GM23338 (cell line): Measurements from ENCODE around the gene HSDL2. TPM values are rescaled to one million over a fixed set of nuclear protein-coding genes. Genes with fewer than 3 reads are reported as not detected.

Experiments
- ATAC-seq: fragments of 200-7000 bp; cut with Tn5 transposase; 3 replicates; pipeline ENCODE4 v1.9.1; 2020
- DNase-seq: peaks from one replicate; pipeline ENCODE4 v3.0.0-alpha.2; 2015; ENCODE audit warnings: low spot score
- H2AFZ ChIP-seq: fragments of 200-600 bp; sonication (generic); 2 replicates; pipeline ENCODE4 v1.8.0; 2016; ENCODE audit warnings: antibody characterized with exemption, mild to moderate bottlenecking, moderate library complexity
- H3F3A ChIP-seq: fragments of 200-600 bp; sonication (generic); replicated peaks from 2 replicates; pipeline ENCODE4 v1.8.0; 2017; ENCODE audit warnings: antibody characterized with exemption, mixed run types, low read depth
- H3K27ac ChIP-seq: fragments of 200-600 bp; sonication (generic); 2 replicates; pipeline ENCODE4 v1.6.1; 2016; ENCODE audit warnings: low read depth
- H3K27me3 ChIP-seq: fragments of 200-600 bp; sonication (generic); 2 replicates; pipeline ENCODE4 v1.8.0; 2016; ENCODE audit warnings: mild to moderate bottlenecking, mixed run types, moderate library complexity; ENCODE audit not compliant: insufficient read depth
- H3K36me3 ChIP-seq: fragments of 200-600 bp; sonication (generic); 2 replicates; pipeline ENCODE4 v1.8.0; 2016; ENCODE audit warnings: mild to moderate bottlenecking; ENCODE audit not compliant: insufficient read depth
- H3K4me1 ChIP-seq: fragments of 200-600 bp; sonication (generic); 2 replicates; pipeline ENCODE4 v1.8.0; 2016; ENCODE audit warnings: mild to moderate bottlenecking, moderate library complexity; ENCODE audit not compliant: insufficient read depth
- H3K4me2 ChIP-seq: fragments of 200-600 bp; sonication (generic); 2 replicates; pipeline ENCODE4 v1.7.1; 2017; ENCODE audit warnings: mixed run types
- H3K4me3 ChIP-seq: fragments of 200-600 bp; sonication (generic); 2 replicates; pipeline ENCODE4 v1.6.1; 2016; ENCODE audit warnings: mixed run types
- H3K79me2 ChIP-seq: fragments of 200-600 bp; sonication (generic); replicated peaks from 2 replicates; pipeline ENCODE4 v1.8.0; 2017; ENCODE audit warnings: mild to moderate bottlenecking; ENCODE audit not compliant: insufficient read depth
- H3K9me2 ChIP-seq: fragments of 200-600 bp; sonication (generic); 2 replicates; pipeline ENCODE4 v1.8.0; 2017; ENCODE audit not compliant: insufficient read depth
- H4K20me1 ChIP-seq: fragments of 200-600 bp; sonication (generic); replicated peaks from 2 replicates; pipeline ENCODE4 v1.8.0; 2017; ENCODE audit warnings: mild to moderate bottlenecking; ENCODE audit not compliant: insufficient read depth
- H3K27ac Mint-ChIP-seq: 2 replicates; pipeline ENCODE4 v1.8.0; 2020; ENCODE audit warnings: inconsistent platforms, mild to moderate bottlenecking, moderate library complexity, mixed read lengths
- H3K27me3 Mint-ChIP-seq: 3 replicates; pipeline ENCODE4 v1.8.0; 2022; ENCODE audit warnings: low read depth, mild to moderate bottlenecking, moderate library complexity, mixed read lengths, inconsistent platforms; ENCODE audit not compliant: insufficient read depth, poor library complexity
- H3K36me3 Mint-ChIP-seq: 3 replicates; pipeline ENCODE4 v1.8.0; 2021; ENCODE audit warnings: low read depth, mild to moderate bottlenecking, inconsistent platforms, moderate library complexity, mixed read lengths
- H3K4me1 Mint-ChIP-seq: 3 replicates; pipeline ENCODE4 v1.8.0; 2020; ENCODE audit warnings: mild to moderate bottlenecking, inconsistent platforms, mixed read lengths
- H3K4me3 Mint-ChIP-seq: 3 replicates; pipeline ENCODE4 v1.8.0; 2021; ENCODE audit warnings: moderate library complexity, mild to moderate bottlenecking, inconsistent platforms, mixed read lengths
- H3K9me3 Mint-ChIP-seq: 3 replicates; pipeline ENCODE4 v1.8.0; 2020; ENCODE audit warnings: moderate library complexity, mild to moderate bottlenecking, inconsistent platforms, mixed read lengths
- EZH2 ChIP-seq: fragments of 200-600 bp; sonication (generic); IDR thresholded peaks from one replicate; pipeline ENCODE4 v1.8.0; 2017; ENCODE audit warnings: antibody characterized with exemption, mild to moderate bottlenecking, low read depth; ENCODE audit not compliant: unreplicated experiment
- EZH2phosphoT487 ChIP-seq: fragments of 200-600 bp; sonication (generic); IDR thresholded peaks from one replicate; pipeline ENCODE4 v1.8.1; 2018; ENCODE audit warnings: antibody characterized with exemption; ENCODE audit not compliant: unreplicated experiment
- JUNB ChIP-seq: IDR thresholded peaks from one replicate; pipeline ENCODE4 v1.6.1; 2016; ENCODE audit warnings: antibody characterized with exemption; ENCODE audit not compliant: unreplicated experiment
- NANOG ChIP-seq: IDR thresholded peaks from 2 replicates; pipeline ENCODE4 v1.6.1; 2016; ENCODE audit warnings: antibody characterized with exemption, borderline replicate concordance
- STAT1 ChIP-seq: IDR thresholded peaks from one replicate; pipeline ENCODE4 v1.6.1; 2016; ENCODE audit warnings: antibody characterized with exemption; ENCODE audit not compliant: unreplicated experiment
- ZNF331 ChIP-seq: fragments of 250-450 bp; sonication (Bioruptor Pico); IDR thresholded peaks from 2 replicates; pipeline ENCODE4 v1.5.0; 2020; ENCODE audit warnings: low read depth, mild to moderate bottlenecking, moderate library complexity
- polyA plus RNA-seq: library from polyadenylated mRNA; unstranded; fragments of >200 nt; fragmentation: Nextera tagmentation; extraction: Ambion mirVana; gene quantifications from 2 replicates; pipeline ENCODE4 v1.2.1, GENCODE V29; 2016
- total RNA-seq: library from RNA; depleted of rRNA; stranded (reverse); fragments of >200 nt; shearing (Covaris generic); gene quantifications from 2 replicates; pipeline ENCODE4 v1.2.3, GENCODE V29; 2014
- TF ChIP-seq, protein P1 (sequence below), 2 experiments: fragments of 200-600 bp in 1 of 2; sonication (generic) in 1 of 2; conservative IDR thresholded peaks; 2 replicates each; pipeline versions ENCODE4 v1.5.1 to v1.6.1; 2016 to 2017; ENCODE audit warnings: antibody characterized with exemption in 2 of 2, low read depth in 2 of 2, mild to moderate bottlenecking in 2 of 2, moderate library complexity in 1 of 2
- TF ChIP-seq, protein P2 (sequence below): IDR thresholded peaks from one replicate; pipeline ENCODE4 v1.6.1; 2018; ENCODE audit warnings: antibody characterized with exemption; ENCODE audit not compliant: unreplicated experiment
- TF ChIP-seq, protein P3 (sequence below): IDR thresholded peaks from 2 replicates; pipeline ENCODE4 v1.6.1; 2016; ENCODE audit warnings: antibody characterized with exemption

HSDL2 gene
- total and polyA plus RNA-seq, 2 experiments from 2014 or later: 11.4 to 15.3 TPM

DNA sequence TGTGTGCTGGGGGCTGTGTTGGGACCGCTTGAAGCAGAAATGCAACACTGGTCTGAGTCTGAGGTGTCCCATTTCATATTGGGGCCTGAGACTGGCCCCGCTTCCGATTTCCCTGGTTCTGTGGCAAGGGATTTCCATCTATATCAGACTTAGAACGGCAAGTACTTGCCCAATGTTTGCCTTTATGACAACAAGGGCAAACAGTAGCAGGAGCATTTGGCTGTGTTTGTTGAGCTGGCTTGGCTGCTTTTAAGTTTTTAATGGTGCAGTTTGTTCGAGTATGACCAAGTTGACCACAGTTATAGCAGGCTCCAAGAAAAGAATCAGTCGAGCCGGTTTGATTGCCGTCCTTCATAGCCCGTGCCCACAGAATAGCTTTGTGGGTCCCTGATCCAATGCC lies 17.0 kb downstream of the HSDL2 start:
- peaks cover 3% of the 10 kb centered on the region for H3K27me3 Mint-ChIP-seq
- H3K27me3 ChIP-seq: no peaks in the 10 kb centered on the region
- ATAC-seq: no peak
- no peaks in the 10 kb centered on the region for H4K20me1 ChIP-seq
- peaks cover 24% of the 10 kb centered on the region for H3K4me1 Mint-ChIP-seq
- H3F3A ChIP-seq: no peaks in the 10 kb centered on the region
- no peak for DNase-seq
- no peak overlapping the region for H3K4me3 ChIP-seq
- no peaks in the 10 kb centered on the region; the same call in 1 of the 2 replicates for H3K79me2 ChIP-seq
- H2AFZ ChIP-seq: no peak overlapping the region
- H3K36me3 ChIP-seq: no peaks in the 10 kb centered on the region
- H3K9me2 ChIP-seq: no peaks in the 10 kb centered on the region
- H3K27ac ChIP-seq: no peak overlapping the region
- TF ChIP-seq ZNF331: no peak
- TF ChIP-seq, protein P1, sequence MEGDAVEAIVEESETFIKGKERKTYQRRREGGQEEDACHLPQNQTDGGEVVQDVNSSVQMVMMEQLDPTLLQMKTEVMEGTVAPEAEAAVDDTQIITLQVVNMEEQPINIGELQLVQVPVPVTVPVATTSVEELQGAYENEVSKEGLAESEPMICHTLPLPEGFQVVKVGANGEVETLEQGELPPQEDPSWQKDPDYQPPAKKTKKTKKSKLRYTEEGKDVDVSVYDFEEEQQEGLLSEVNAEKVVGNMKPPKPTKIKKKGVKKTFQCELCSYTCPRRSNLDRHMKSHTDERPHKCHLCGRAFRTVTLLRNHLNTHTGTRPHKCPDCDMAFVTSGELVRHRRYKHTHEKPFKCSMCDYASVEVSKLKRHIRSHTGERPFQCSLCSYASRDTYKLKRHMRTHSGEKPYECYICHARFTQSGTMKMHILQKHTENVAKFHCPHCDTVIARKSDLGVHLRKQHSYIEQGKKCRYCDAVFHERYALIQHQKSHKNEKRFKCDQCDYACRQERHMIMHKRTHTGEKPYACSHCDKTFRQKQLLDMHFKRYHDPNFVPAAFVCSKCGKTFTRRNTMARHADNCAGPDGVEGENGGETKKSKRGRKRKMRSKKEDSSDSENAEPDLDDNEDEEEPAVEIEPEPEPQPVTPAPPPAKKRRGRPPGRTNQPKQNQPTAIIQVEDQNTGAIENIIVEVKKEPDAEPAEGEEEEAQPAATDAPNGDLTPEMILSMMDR (conservative IDR thresholded peaks at IDR 0.05; ENCODE audit: low read depth in 2 of 2): no peak
- TF ChIP-seq STAT1: no peak
- TF ChIP-seq EZH2phosphoT487: no peak
- H3K4me2 ChIP-seq: no peak overlapping the region
- no peak overlapping the region for H3K27ac Mint-ChIP-seq
- H3K4me3 Mint-ChIP-seq: no peak overlapping the region
- H3K36me3 Mint-ChIP-seq: peaks cover 23% of the 10 kb centered on the region
- H3K9me3 Mint-ChIP-seq: peaks cover 23% of the 10 kb centered on the region
- peaks cover 20% of the 10 kb centered on the region for H3K4me1 ChIP-seq

DNA sequence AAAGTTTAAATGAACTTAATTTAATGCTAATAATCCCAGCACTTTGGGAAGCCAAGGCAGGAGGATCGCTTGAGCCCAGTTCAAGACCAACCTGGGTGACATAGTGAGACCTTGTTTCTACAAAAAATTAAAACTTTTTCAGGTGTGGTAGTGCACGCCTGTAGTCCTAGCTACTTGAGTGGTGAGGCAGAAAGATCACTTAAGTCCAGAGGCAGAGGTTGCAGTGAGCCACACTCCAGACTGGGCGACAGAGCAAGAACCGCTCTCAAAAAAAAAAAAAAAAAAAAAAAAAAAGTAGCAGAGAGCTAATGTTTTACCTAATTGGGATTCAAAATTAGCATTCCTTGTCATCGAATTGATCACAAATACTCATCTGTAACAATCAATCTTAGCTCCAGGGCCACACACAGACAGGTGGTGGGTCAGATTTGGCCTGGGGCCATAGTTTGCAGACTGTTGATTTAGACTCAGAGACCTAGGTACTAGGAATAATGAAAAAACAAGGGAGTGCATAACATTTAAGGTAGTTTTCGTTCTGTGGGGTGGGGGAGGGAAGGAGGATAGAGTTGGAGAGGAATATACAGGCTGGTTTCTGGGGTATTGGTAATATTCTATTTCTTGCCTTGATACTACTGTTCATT lies 21.4 kb downstream of the HSDL2 start:
- Histone ChIP-seq H4K20me1 (no peaks in the 10 kb centered on the region), H3F3A (no peaks in the 10 kb centered on the region), H2AFZ (no peak overlapping the region), H3K27me3 (no peaks in the 10 kb centered on the region), H3K4me3 (no peak overlapping the region), H3K27ac (no peak overlapping the region), H3K36me3 (no peaks in the 10 kb centered on the region), H3K4me2 (no peak overlapping the region), H3K9me2 (no peaks in the 10 kb centered on the region), H3K4me1 (peaks cover 8% of the 10 kb centered on the region; the same call in 1 of the 2 replicates), H3K79me2 (no peaks in the 10 kb centered on the region; the same call in 1 of the 2 replicates)
- no peak for DNase-seq
- Mint-ChIP-seq H3K27ac (no peak overlapping the region), H3K4me1 (peaks cover 6% of the 10 kb centered on the region; the same call in 2 of the 3 replicates), H3K36me3 (peaks cover 23% of the 10 kb centered on the region), H3K27me3 (peaks cover 1% of the 10 kb centered on the region), H3K9me3 (peaks cover 23% of the 10 kb centered on the region), H3K4me3 (no peak overlapping the region)
- no peak for ATAC-seq
- TF ChIP-seq ZNF331 (no peak), NANOG (no peak), JUNB (no peak), EZH2 (no peak)
- TF ChIP-seq, protein P1 (conservative IDR thresholded peaks at IDR 0.05; ENCODE audit: low read depth in 2 of 2): no peak
- TF ChIP-seq, protein P2, sequence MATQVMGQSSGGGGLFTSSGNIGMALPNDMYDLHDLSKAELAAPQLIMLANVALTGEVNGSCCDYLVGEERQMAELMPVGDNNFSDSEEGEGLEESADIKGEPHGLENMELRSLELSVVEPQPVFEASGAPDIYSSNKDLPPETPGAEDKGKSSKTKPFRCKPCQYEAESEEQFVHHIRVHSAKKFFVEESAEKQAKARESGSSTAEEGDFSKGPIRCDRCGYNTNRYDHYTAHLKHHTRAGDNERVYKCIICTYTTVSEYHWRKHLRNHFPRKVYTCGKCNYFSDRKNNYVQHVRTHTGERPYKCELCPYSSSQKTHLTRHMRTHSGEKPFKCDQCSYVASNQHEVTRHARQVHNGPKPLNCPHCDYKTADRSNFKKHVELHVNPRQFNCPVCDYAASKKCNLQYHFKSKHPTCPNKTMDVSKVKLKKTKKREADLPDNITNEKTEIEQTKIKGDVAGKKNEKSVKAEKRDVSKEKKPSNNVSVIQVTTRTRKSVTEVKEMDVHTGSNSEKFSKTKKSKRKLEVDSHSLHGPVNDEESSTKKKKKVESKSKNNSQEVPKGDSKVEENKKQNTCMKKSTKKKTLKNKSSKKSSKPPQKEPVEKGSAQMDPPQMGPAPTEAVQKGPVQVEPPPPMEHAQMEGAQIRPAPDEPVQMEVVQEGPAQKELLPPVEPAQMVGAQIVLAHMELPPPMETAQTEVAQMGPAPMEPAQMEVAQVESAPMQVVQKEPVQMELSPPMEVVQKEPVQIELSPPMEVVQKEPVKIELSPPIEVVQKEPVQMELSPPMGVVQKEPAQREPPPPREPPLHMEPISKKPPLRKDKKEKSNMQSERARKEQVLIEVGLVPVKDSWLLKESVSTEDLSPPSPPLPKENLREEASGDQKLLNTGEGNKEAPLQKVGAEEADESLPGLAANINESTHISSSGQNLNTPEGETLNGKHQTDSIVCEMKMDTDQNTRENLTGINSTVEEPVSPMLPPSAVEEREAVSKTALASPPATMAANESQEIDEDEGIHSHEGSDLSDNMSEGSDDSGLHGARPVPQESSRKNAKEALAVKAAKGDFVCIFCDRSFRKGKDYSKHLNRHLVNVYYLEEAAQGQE: no peak
- TF ChIP-seq, protein P3, sequence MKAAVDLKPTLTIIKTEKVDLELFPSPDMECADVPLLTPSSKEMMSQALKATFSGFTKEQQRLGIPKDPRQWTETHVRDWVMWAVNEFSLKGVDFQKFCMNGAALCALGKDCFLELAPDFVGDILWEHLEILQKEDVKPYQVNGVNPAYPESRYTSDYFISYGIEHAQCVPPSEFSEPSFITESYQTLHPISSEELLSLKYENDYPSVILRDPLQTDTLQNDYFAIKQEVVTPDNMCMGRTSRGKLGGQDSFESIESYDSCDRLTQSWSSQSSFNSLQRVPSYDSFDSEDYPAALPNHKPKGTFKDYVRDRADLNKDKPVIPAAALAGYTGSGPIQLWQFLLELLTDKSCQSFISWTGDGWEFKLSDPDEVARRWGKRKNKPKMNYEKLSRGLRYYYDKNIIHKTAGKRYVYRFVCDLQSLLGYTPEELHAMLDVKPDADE: no peak
